ENCODE results near the gene PIMREG. TPM values are rescaled to one million over a fixed set of nuclear protein-coding genes. Genes with fewer than 3 reads are reported as not detected.

Gene PIMREG
- polyA plus RNA-seq, 1 donor from 2014 or later: 6.0 TPM

DNA sequence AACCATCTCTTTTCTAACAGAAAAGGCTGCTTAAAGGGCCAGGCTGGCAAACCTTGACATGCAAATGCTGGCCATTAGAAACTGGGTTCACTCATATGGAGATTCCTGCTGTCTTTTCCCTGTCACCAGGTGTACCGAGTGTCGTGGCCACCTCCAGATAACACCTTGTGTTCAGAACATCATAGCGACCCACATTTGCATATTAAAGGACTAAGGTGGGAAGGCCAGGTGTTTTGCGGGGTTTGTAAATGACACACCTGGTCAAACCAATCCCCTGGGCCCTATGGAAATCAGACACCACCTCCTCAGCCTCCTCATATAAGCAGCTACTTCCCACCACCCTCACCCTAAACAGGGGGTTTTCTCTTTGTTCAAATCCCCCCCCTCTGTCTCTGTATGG lies 6.8 kb upstream of the PIMREG start:
- H3K9me3 ChIP-seq (ENCODE audit: low read length): no peaks in the 10 kb centered on the region
- H4K20me1 ChIP-seq (ENCODE audit: insufficient read depth): no peaks in the 10 kb centered on the region
- no peak overlapping the region for H3K4me2 ChIP-seq (ENCODE audit: low read length)
- H3K79me2 ChIP-seq (replicated peaks; ENCODE audit: insufficient read depth, low read length): no peaks in the 10 kb centered on the region
- TF ChIP-seq TAF1 (IDR thresholded peaks at IDR 0.05; ENCODE audit: low read depth) (no peak), SMC3 (conservative IDR thresholded peaks at IDR 0.05; ENCODE audit: poor library complexity) (no peak), MXI1 (conservative IDR thresholded peaks at IDR 0.05; ENCODE audit: poor library complexity, severe bottlenecking) (no peak), EP300 (conservative IDR thresholded peaks at IDR 0.05; ENCODE audit: poor library complexity, severe bottlenecking) (no peak), RAD21 (conservative IDR thresholded peaks at IDR 0.05) (no peak), EZH2 (IDR thresholded peaks at IDR 0.05; ENCODE audit: borderline replicate concordance, insufficient read depth, low read length, poor library complexity, severe bottlenecking) (no peak), POLR2AphosphoS5 (IDR thresholded peaks at IDR 0.05) (no peak)
- TF ChIP-seq, protein P1, sequence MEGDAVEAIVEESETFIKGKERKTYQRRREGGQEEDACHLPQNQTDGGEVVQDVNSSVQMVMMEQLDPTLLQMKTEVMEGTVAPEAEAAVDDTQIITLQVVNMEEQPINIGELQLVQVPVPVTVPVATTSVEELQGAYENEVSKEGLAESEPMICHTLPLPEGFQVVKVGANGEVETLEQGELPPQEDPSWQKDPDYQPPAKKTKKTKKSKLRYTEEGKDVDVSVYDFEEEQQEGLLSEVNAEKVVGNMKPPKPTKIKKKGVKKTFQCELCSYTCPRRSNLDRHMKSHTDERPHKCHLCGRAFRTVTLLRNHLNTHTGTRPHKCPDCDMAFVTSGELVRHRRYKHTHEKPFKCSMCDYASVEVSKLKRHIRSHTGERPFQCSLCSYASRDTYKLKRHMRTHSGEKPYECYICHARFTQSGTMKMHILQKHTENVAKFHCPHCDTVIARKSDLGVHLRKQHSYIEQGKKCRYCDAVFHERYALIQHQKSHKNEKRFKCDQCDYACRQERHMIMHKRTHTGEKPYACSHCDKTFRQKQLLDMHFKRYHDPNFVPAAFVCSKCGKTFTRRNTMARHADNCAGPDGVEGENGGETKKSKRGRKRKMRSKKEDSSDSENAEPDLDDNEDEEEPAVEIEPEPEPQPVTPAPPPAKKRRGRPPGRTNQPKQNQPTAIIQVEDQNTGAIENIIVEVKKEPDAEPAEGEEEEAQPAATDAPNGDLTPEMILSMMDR (IDR thresholded peaks at IDR 0.05; ENCODE audit: poor library complexity, severe bottlenecking): no peak
- TF ChIP-seq, protein P2, sequence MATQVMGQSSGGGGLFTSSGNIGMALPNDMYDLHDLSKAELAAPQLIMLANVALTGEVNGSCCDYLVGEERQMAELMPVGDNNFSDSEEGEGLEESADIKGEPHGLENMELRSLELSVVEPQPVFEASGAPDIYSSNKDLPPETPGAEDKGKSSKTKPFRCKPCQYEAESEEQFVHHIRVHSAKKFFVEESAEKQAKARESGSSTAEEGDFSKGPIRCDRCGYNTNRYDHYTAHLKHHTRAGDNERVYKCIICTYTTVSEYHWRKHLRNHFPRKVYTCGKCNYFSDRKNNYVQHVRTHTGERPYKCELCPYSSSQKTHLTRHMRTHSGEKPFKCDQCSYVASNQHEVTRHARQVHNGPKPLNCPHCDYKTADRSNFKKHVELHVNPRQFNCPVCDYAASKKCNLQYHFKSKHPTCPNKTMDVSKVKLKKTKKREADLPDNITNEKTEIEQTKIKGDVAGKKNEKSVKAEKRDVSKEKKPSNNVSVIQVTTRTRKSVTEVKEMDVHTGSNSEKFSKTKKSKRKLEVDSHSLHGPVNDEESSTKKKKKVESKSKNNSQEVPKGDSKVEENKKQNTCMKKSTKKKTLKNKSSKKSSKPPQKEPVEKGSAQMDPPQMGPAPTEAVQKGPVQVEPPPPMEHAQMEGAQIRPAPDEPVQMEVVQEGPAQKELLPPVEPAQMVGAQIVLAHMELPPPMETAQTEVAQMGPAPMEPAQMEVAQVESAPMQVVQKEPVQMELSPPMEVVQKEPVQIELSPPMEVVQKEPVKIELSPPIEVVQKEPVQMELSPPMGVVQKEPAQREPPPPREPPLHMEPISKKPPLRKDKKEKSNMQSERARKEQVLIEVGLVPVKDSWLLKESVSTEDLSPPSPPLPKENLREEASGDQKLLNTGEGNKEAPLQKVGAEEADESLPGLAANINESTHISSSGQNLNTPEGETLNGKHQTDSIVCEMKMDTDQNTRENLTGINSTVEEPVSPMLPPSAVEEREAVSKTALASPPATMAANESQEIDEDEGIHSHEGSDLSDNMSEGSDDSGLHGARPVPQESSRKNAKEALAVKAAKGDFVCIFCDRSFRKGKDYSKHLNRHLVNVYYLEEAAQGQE (IDR thresholded peaks at IDR 0.05; ENCODE audit: borderline replicate concordance): no peak
- H3K27ac ChIP-seq (ENCODE audit: low read length): no peak overlapping the region
- H3K9ac ChIP-seq (ENCODE audit: low read length): no peak overlapping the region
- H3K4me3 ChIP-seq (ENCODE audit: low read length): no peak overlapping the region
- H3K9me2 ChIP-seq (ENCODE audit: insufficient read depth, low read length): no peaks in the 10 kb centered on the region
- no peak overlapping the region for H2AFZ ChIP-seq (ENCODE audit: low read depth, low read length)
- H3F3A ChIP-seq (ENCODE audit: insufficient read depth, low read length, poor library complexity, severe bottlenecking): no peaks in the 10 kb centered on the region
- no peaks in the 10 kb centered on the region for H3K27me3 ChIP-seq (ENCODE audit: insufficient read depth, low read depth, low read length)
- no peaks in the 10 kb centered on the region for H3K36me3 ChIP-seq (ENCODE audit: insufficient read depth, low read length)

DNA sequence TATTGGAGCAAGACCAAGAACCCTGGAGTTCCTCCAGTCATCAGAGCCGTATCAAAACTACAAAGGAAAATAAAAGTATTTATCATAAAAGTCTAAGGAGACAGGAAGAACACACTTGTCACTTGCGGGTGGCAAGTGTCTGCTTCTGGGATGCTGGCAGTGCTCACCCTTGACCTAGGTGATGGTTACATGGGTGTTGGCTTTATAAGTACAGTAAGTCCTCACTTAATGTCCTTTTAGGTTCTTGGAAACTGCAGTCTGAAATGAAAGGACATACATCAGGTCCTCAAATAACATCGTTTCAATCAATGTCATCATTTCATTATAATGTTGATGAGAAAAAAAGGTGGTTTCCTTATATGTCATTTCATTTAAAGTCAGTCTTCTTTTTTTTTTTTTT lies 6.3 kb upstream of the PIMREG start:
- H3K4me3 ChIP-seq (ENCODE audit: low read length): no peak overlapping the region
- no peak overlapping the region for H3K27ac ChIP-seq (ENCODE audit: low read length)
- no peaks in the 10 kb centered on the region for H4K20me1 ChIP-seq (ENCODE audit: insufficient read depth)
- H3K36me3 ChIP-seq (ENCODE audit: insufficient read depth, low read length): no peaks in the 10 kb centered on the region
- no peak overlapping the region for H3K4me2 ChIP-seq (ENCODE audit: low read length)
- no peaks in the 10 kb centered on the region for H3K9me2 ChIP-seq (ENCODE audit: insufficient read depth, low read length)
- no peaks in the 10 kb centered on the region for H3K79me2 ChIP-seq (replicated peaks; ENCODE audit: insufficient read depth, low read length)
- H2AFZ ChIP-seq (ENCODE audit: low read depth, low read length): no peak overlapping the region
- no peaks in the 10 kb centered on the region for H3K27me3 ChIP-seq (ENCODE audit: insufficient read depth, low read depth, low read length)
- TF ChIP-seq POLR2AphosphoS5 (IDR thresholded peaks at IDR 0.05) (no peak), RAD21 (conservative IDR thresholded peaks at IDR 0.05) (no peak), EP300 (conservative IDR thresholded peaks at IDR 0.05; ENCODE audit: poor library complexity, severe bottlenecking) (no peak), MXI1 (conservative IDR thresholded peaks at IDR 0.05; ENCODE audit: poor library complexity, severe bottlenecking) (no peak), EZH2 (IDR thresholded peaks at IDR 0.05; ENCODE audit: borderline replicate concordance, insufficient read depth, low read length, poor library complexity, severe bottlenecking) (no peak), SMC3 (conservative IDR thresholded peaks at IDR 0.05; ENCODE audit: poor library complexity) (no peak), TAF1 (IDR thresholded peaks at IDR 0.05; ENCODE audit: low read depth) (no peak)
- TF ChIP-seq, protein P2 (IDR thresholded peaks at IDR 0.05; ENCODE audit: borderline replicate concordance): no peak
- TF ChIP-seq, protein P1 (IDR thresholded peaks at IDR 0.05; ENCODE audit: poor library complexity, severe bottlenecking): no peak
- no peak overlapping the region for H3K9ac ChIP-seq (ENCODE audit: low read length)
- H3F3A ChIP-seq (ENCODE audit: insufficient read depth, low read length, poor library complexity, severe bottlenecking): no peaks in the 10 kb centered on the region
- H3K9me3 ChIP-seq (ENCODE audit: low read length): no peaks in the 10 kb centered on the region

All from neural cell (in vitro differentiated cells).